ENCODE measurements around the gene GTF3C5.
"Not testable (repeated sequence)": the region's sequence is repeated elsewhere in the genome, so short reads cannot be mapped to it uniquely, and the experiment has no call there.

GTF3C5 gene

GRCh38 chr9:133072210-133072609 lies 41.4 kb downstream of the GTF3C5 start:
- not testable (repeated sequence) for DNase-seq

- DNase-seq: no peak
These were observed 42.6 kb downstream of the GTF3C5 start for GRCh38 chr9:133073086-133074014.

DNA sequence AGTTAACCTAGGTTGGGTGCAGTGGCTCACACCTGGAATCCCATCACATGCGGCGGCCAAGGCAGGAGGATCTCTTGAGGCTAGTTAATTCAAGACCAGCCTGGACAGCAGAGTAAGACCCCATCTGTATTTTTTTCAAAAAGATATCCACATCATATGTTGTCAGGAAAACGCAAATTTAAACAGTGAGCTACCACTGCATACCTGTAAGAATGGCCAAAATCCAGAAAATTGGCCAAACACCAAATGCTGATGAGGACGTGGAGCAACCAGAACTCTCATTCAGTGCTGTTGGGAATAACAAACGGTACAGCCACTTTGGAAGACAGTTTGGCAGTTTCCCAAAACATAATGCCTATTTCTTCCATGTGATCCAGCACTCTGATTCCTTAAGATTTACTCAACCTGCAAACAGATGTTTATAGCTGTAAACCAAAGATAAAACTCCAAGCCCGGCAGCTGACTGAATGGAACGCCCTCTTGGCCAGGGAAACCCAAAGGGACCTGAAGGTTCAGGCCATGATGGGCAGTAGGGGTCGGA lies 43.4 kb downstream of the GTF3C5 start:
- no peak for DNase-seq

GRCh38 chr9:133075925-133076630 lies 45.3 kb downstream of the GTF3C5 start:
- no peak for DNase-seq

DNA sequence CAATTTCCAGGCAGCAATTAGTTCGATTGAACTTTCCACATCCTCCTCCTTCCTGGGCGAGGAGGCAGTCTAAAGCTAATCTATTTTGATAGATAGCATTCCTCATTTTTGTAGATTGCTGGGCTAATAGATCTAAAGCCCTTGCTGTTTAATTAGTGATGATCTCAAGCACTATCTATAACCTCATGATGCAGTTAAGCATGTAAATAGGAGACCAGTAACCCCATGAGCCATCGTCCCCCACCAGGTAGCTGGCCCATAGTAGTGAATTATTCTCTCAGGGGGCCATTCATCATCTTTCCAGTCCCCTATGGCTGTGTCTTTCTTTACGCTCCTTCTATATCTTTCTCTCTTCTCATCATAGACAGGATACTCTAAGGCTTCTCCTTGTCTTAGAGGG lies 45.9 kb downstream of the GTF3C5 start:
- DNase-seq: no peak

DNA sequence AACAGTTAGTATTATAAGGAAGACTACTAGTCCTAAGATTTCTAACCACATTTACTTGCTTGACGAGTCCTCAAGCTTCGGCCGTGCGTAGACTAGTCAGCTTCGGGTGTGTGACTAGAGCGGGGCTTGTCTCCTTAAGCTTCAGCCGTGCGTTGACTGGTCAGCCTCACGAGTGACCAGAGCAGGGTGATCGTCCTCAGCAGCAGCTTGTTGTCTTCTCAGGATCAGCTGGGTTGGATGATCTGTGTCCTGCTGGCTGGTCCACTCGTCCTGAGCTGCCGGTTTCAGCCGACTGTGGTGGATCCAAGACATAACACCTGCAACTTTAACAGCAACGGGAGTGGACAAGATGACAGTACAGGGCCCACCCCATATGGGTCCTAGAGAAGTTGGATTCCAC lies 47.7 kb downstream of the GTF3C5 start:
- no peak for DNase-seq

GRCh38 chr9:133080161-133080560 lies 49.4 kb downstream of the GTF3C5 start:
- DNase-seq: no peak

DNA sequence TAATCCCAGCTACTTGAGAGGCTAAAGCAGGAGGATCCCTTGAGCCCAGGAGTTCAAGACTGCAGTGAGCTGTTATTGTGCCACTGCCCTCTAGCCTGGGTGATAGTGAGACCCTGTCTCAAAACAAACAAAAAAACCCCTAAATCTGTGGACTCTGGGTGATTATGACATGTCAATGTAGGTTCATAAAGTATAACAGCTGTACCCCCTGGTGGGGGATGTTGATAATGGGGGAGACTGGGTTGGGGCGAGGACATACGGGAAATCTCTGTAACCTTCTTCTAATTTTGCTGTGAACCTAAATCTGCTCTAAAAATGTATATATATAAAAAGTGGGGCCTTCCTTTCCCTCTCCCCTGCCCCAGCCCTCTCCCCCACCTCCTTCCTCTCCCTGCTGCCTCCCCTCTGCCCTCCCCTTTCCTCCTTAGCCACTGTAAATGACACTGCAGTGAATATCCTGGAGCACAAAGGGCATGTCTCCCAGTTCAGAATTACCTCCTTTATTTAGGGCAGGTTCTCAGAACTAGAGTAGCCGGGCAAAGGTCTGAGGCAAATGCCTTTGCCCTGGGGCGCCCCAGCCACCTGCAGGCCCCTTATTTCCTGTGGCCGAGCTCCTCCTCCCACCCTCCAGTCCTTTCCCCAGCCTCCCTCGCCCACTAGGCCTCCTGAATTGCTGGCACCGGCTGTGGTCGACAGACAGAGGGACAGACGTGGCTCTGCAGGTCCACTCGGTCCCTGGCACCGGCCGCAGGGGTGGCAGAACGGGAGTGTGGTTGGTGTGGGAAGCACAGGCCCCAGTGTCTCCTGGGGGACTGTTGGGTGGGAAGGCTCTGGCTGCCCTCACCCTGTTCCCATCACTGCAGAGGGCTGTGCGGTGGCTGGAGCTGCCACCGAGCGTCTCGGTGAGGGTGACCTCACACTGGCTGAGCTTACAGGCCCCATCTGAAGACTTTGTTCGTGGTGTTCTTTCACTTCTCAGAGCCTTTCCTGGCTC lies 50.3 kb downstream of the GTF3C5 start:
- DNase-seq: not testable (repeated sequence)

GRCh38 chr9:133081957-133082644 lies 51.3 kb downstream of the GTF3C5 start:
- DNase-seq: not testable (repeated sequence)

- DNase-seq: not testable (repeated sequence)
These were observed 52.9 kb downstream of the GTF3C5 start for GRCh38 chr9:133083688-133084087.

GRCh38 chr9:133086212-133086860 lies 55.5 kb downstream of the GTF3C5 start:
- DNase-seq: not testable (repeated sequence)

DNA sequence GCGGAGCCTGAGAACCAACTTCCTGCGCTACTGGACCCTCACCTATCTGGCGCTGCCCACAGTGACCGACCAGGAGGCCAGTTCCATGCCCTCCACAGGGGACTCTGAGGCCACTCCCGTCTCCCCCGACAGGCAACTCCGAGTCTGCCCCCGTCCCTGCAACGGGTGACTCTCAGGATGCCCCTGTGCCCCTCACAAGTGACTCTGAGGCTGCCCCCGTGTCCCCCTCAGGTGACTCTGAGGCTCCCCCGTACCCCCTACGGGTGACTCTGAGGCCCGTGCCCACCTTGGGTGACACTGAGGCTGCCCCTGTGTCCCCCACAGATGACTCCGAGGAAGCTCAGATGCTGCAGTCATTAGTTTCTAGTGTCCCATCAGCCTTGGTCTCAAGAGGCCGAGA lies 56.1 kb downstream of the GTF3C5 start:
- DNase-seq: no peak

GRCh38 chr9:133087429-133088145 lies 56.8 kb downstream of the GTF3C5 start:
- DNase-seq: no peak

GRCh38 chr9:133088146-133088750 lies 57.5 kb downstream of the GTF3C5 start:
- no peak for DNase-seq

- no peak for DNase-seq
These were observed 58.0 kb downstream of the GTF3C5 start for GRCh38 chr9:133088756-133089155.

- DNase-seq: no peak
These were observed 58.5 kb downstream of the GTF3C5 start for GRCh38 chr9:133089271-133089671.

- DNase-seq: no peak
These were observed 59.4 kb downstream of the GTF3C5 start for GRCh38 chr9:133090187-133090586.

- DNase-seq: no peak
These were observed 60.1 kb downstream of the GTF3C5 start for GRCh38 chr9:133090752-133091385.

- DNase-seq: not testable (repeated sequence)
These were observed 63.6 kb downstream of the GTF3C5 start for GRCh38 chr9:133094351-133094750.

Data from retina (tissue), 1 donor.